ENCODE results near the gene HUNK. TPM values are rescaled to one million over a fixed set of nuclear protein-coding genes. Genes with fewer than 3 reads are reported as not detected.

Gene HUNK
- total and polyA plus RNA-seq, 2 of the 8 experiments (the other 6 are each of a cell fraction or from before 2014, with no cell fraction given), result 1.9 to 10.2 TPM

- H3K27me3 ChIP-seq (replicated peaks in 1 of 4; ENCODE audit: control insufficient read depth in 3 of 4, extremely low read depth in 1 of 4, insufficient read depth in 3 of 4, low read length in 3 of 4), result no peaks in the 10 kb centered on the region
- no peak overlapping the region for H2BK15ac ChIP-seq (ENCODE audit: low read length)
- H3K9ac ChIP-seq (replicated peaks in 1 of 4; ENCODE audit: extremely low read depth in 1 of 4, low read depth in 3 of 4, low read length in 3 of 4), result no peak overlapping the region
- no peak overlapping the region for H3K14ac ChIP-seq (ENCODE audit: insufficient read length)
- no peak overlapping the region for H2BK12ac ChIP-seq (ENCODE audit: low read depth, low read length)
- no peak overlapping the region for H4K91ac ChIP-seq (replicated peaks; ENCODE audit: insufficient read length, low read length)
- ChIA-PET POLR2A (ENCODE audit: partially characterized antibody) (no interaction called here), CTCF (ENCODE audit: partially characterized antibody) (no interaction called here)
- H3K27ac ChIP-seq (ENCODE audit: low read depth, low read length), result no peak overlapping the region
- DNase-seq (ENCODE audit: low read depth in 1 of 2, low spot score in 2 of 2), result no peak
- H3K56ac ChIP-seq (replicated peaks; ENCODE audit: insufficient read length, low read depth, low read length), result no peak overlapping the region
- no peaks in the 10 kb centered on the region for H3K79me2 ChIP-seq (ENCODE audit: control insufficient read depth in 1 of 2, insufficient read depth in 2 of 2, low read length in 2 of 2)
- no peaks in the 10 kb centered on the region for H3K79me1 ChIP-seq (ENCODE audit: low read depth, low read length)
- no peak overlapping the region for H2AFZ ChIP-seq (ENCODE audit: low read length)
- H2BK5ac ChIP-seq (ENCODE audit: low read depth, low read length), result no peak overlapping the region
- WGBS, 2 experiments (ENCODE audit: extremely low coverage in 1 of 2, insufficient coverage in 1 of 2, insufficient read length in 1 of 2, insufficient replicate concordance in 2 of 2, low coverage in 1 of 2, low lambda C conversion rate in 2 of 2, missing lambda C conversion rate in 1 of 2), result 94% methylated on average over 10 of the region's 10 CpGs; no CpG with 5 or more reads in 1 of the 2 experiments
- H3K4me2 ChIP-seq (ENCODE audit: insufficient read depth in 1 of 2, low read depth in 2 of 2, low read length in 2 of 2), result no peak overlapping the region
- peaks cover 4 to 5% of the 10 kb centered on the region in 2 experiments; a peak in 3 of 4 replicates for H3K9me3 ChIP-seq (ENCODE audit: insufficient read depth in 2 of 2, low read depth in 1 of 2, low read length in 1 of 2)
- H3K4ac ChIP-seq (replicated peaks; ENCODE audit: insufficient read length, low read depth, low read length), result no peak overlapping the region
- no peak overlapping the region for H3K4me3 ChIP-seq (ENCODE audit: extremely low read depth in 1 of 4, insufficient read depth in 2 of 4, low read depth in 3 of 4, low read length in 4 of 4)
- no peak overlapping the region for H3K18ac ChIP-seq (ENCODE audit: extremely low read depth, low read length)
- TF ChIP-seq SIRT6 (IDR thresholded peaks at IDR 0.05; ENCODE audit: low read length) (no peak), POLR2A (IDR thresholded peaks at IDR 0.05; ENCODE audit: control extremely low read depth in 1 of 2, low read depth in 2 of 2, low read length in 2 of 2) (no peak), CTBP2 (IDR thresholded peaks at IDR 0.05; ENCODE audit: borderline replicate concordance, insufficient read depth, insufficient read length, low read length) (no peak), BCL11A (IDR thresholded peaks at IDR 0.05; ENCODE audit: low read depth in 2 of 2, low read length in 2 of 2) (no peak), GTF2F1 (IDR thresholded peaks at IDR 0.05; ENCODE audit: borderline replicate concordance, low read depth, low read length) (no peak), EZH2 (IDR thresholded peaks at IDR 0.05; ENCODE audit: low read depth, low read length, severe bottlenecking) (no peak), SP1 (IDR thresholded peaks at IDR 0.05; ENCODE audit: low read depth, low read length) (no peak), HDAC2 (IDR thresholded peaks at IDR 0.05; ENCODE audit: borderline replicate concordance in 1 of 2, low read depth in 2 of 2, low read length in 2 of 2) (no peak), CREB1 (IDR thresholded peaks at IDR 0.05) (no peak), RAD21 (IDR thresholded peaks at IDR 0.05 in 1 of 2, conservative IDR thresholded peaks at IDR 0.05 in 1 of 2; ENCODE audit: low read depth in 2 of 2, low read length in 2 of 2) (no peak), TCF12 (IDR thresholded peaks at IDR 0.05; ENCODE audit: low read depth, low read length) (no peak), RBBP5 (IDR thresholded peaks at IDR 0.05; ENCODE audit: borderline replicate concordance, low read depth, low read length) (no peak), HDAC6 (IDR thresholded peaks at IDR 0.05; ENCODE audit: low read depth, low read length) (no peak)
- no peaks in the 10 kb centered on the region for H4K20me1 ChIP-seq (replicated peaks in 1 of 2; ENCODE audit: control insufficient read depth in 1 of 2, insufficient read depth in 2 of 2, low read length in 2 of 2)
- no peak overlapping the region for H2BK120ac ChIP-seq (replicated peaks; ENCODE audit: low read depth, low read length)
- no peak overlapping the region for H2BK20ac ChIP-seq (ENCODE audit: low read length)
- H3K4me1 ChIP-seq (replicated peaks in 1 of 4; ENCODE audit: control insufficient read depth in 3 of 4, insufficient read depth in 4 of 4, low read length in 3 of 4), result 0 out of 7 replicates have a peak, but pooled peaks cover 0 to 2% (median 0%) of the 10 kb centered on the region in 4 experiments
- H3K23ac ChIP-seq (ENCODE audit: insufficient read length), result no peak overlapping the region
- no peaks in the 10 kb centered on the region for H3K23me2 ChIP-seq (ENCODE audit: low read depth, low read length)
- no peak overlapping the region for H4K5ac ChIP-seq (ENCODE audit: insufficient read length, low read depth, low read length)
- no peak overlapping the region for H2AK5ac ChIP-seq (ENCODE audit: low read depth, low read length)
- no peak for FAIRE-seq
- H4K8ac ChIP-seq (ENCODE audit: extremely low read depth, insufficient read depth, low read length), result no peak overlapping the region
- peaks cover 0 to 7% (median 0%) of the 10 kb centered on the region in 4 experiments; a peak in 2 of 8 replicates for H3K36me3 ChIP-seq (ENCODE audit: control insufficient read depth in 2 of 4, insufficient read depth in 4 of 4, low read length in 3 of 4)
Measured at GRCh38 chr21:31922881-31923280, 50.1 kb downstream of the HUNK start.
